AG10803 (cell line): Measurements from ENCODE around the gene JCAD.

Experiments
- DNase-seq: peaks from one replicate; pipeline ENCODE4 v3.0.0; 2010; ENCODE audit warnings: low read depth
- H3K4me3 ChIP-seq: 2 replicates; pipeline ENCODE4 v1.5.1; 2011; ENCODE audit warnings: mild to moderate bottlenecking, low read length, control low read depth
- CTCF ChIP-seq: conservative IDR thresholded peaks from 2 replicates; pipeline ENCODE4 v1.5.1; 2011; ENCODE audit warnings: mild to moderate bottlenecking, low read length, control low read depth, inconsistent platforms

Gene JCAD

GRCh38 chr10:30095631-30096422, 36.4 kb upstream of the JCAD start:
- DNase-seq = no peak
- TF ChIP-seq CTCF = no peak
- no peak overlapping the region for H3K4me3 ChIP-seq

DNA sequence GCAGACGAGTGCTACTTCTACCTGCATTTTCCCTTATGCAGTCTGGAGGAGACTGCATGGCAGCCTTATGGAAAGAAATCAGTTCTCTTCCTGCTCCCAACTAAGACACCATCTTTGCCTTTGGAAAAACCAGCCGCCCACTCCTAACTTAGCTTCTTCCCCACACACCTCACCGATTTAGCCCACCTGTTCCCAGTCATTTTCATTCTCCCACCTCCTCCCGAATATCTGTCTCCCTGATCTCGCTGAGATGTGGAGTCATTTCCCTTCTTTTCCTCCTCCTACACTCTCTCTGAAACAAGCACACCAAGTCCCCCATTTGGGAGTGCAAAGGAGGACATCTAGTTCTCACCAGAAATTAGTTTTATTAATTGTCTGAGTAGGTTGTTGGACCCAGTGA, 35.2 kb upstream of the JCAD start:
- no peak for TF ChIP-seq CTCF
- no peak overlapping the region for H3K4me3 ChIP-seq
- DNase-seq = no peak

GRCh38 chr10:30093303-30093950, 34.0 kb upstream of the JCAD start:
- no peak for DNase-seq
- no peak overlapping the region for H3K4me3 ChIP-seq
- no peak for TF ChIP-seq CTCF

- no peak overlapping the region for H3K4me3 ChIP-seq
- DNase-seq = peak; percentile 56
- TF ChIP-seq CTCF = no peak
These were observed 32.9 kb upstream of the JCAD start for GRCh38 chr10:30092151-30092790.

DNA sequence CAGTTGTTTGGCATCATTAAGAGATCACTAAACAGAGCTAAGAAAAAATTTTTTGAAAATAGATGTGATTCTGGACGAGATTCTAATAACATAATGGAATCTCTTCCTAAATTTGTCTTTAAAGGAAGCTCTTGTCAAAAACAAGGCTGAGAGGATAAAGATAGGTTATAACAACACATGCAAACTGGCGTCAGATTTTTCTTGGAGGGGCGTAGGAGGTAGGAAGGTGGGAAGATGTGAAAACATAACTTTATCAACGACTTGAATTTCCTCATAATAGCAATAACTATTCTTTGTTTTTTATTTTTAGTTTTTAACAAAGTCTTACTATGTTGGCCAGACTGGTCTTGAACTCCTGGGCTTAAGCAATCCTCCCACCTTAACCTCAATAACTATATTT, 31.8 kb upstream of the JCAD start:
- TF ChIP-seq CTCF = no peak
- no peak for DNase-seq
- H3K4me3 ChIP-seq = no peak overlapping the region

DNA sequence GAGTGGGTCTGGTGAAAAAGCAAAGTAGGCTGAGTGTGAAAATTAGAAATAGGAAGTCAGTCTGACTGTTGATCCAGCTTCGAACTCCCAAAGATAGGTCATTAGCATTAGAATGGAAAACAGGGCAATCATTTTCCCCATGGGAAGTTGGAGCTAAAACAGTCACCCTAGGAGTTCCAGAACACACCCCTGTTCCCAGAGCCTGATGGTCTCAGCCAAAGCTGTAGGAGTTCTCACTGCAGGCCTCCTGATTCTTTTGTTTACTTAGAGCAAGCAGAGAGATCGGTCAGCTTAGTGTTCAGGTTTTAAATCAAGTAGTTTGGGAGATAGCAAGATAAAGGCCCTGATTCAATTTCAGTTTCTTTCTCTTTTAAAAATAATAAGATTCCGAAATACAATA, 28.8 kb upstream of the JCAD start:
- DNase-seq = no peak
- H3K4me3 ChIP-seq = no peak overlapping the region
- no peak for TF ChIP-seq CTCF
